Testis (tissue), 3 donors: ENCODE data around the gene TMEM39B. TPM values are rescaled to one million over a fixed set of nuclear protein-coding genes. Genes with fewer than 3 reads are reported as not detected.
"Not testable (repeated sequence)": the region's sequence is repeated elsewhere in the genome, so short reads cannot be mapped to it uniquely, and the experiment has no call there.

Experiments used
- DNase-seq: peaks from one replicate; pipeline ENCODE4 v3.0.0-alpha.2; 2019
- H3K27ac ChIP-seq, 2 donors: fragments of 200-600 bp; sonication (generic); one replicate each; pipeline ENCODE4 v1.5.1; 2019
- H3K27me3 ChIP-seq: fragments of 200-600 bp; sonication (generic); one replicate; pipeline ENCODE4 v1.5.1; 2019
- H3K36me3 ChIP-seq: fragments of 200-600 bp; sonication (generic); one replicate; pipeline ENCODE4 v1.5.1; 2017; ENCODE audit warnings: low read depth; ENCODE audit errors: missing control alignments
- H3K4me1 ChIP-seq: fragments of 200-600 bp; sonication (generic); one replicate; pipeline ENCODE4 v1.5.1; 2019
- H3K4me3 ChIP-seq, 2 donors: fragments of 200-600 bp; sonication (generic); one replicate each; pipeline ENCODE4 v1.5.1; 2017 to 2019
- H3K9me3 ChIP-seq: fragments of 200-600 bp; sonication (generic); one replicate; pipeline ENCODE4 v1.5.1; 2017
- POLR2A ChIP-seq: fragments of 450-650 bp; IDR thresholded peaks from one replicate; pipeline ENCODE4 v1.6.1; 2017; ENCODE audit warnings: antibody characterized with exemption, mild to moderate bottlenecking, moderate library complexity
- WGBS, 2 donors: methylation state at CpG; one replicate each; pipeline ENCODE4 v1.1.5; 2018; 5-methylcytosine and 5-hydroxymethylcytosine counted together
- intact Hi-C: fragments of 100-400 bp; cut with DNase I; formaldehyde crosslinking; loops from one replicate; pipeline ENCODE4 v1.15.1; 2023; ENCODE audit warnings: low total_unique reads
- polyA plus RNA-seq: library from polyadenylated mRNA; stranded (reverse); fragments of 350-450 nt; fragmentation: Illumina TruSeq; extraction: RNeasy Lipid Tissue Mini Kit (QIAGEN cat#74804); gene quantifications from one replicate; pipeline ENCODE4 v1.2.3, GENCODE V29; 2014; ENCODE audit warnings: low read depth, low replicate concordance; ENCODE audit not compliant: insufficient read depth
- total RNA-seq, 2 donors: library from RNA; depleted of rRNA; stranded (reverse); fragments of >200 nt; gene quantifications; one replicate each; pipeline ENCODE4 v1.2.3, GENCODE V29; 2016
- TF ChIP-seq, protein P1 (sequence below), 3 experiments: fragments of 450-650 bp in 2 of 3; fragments of 200-600 bp in 1 of 3; sonication (generic) in 1 of 3; IDR thresholded peaks; one replicate each; pipeline ENCODE4 v1.5.1; 2016 to 2019; ENCODE audit warnings: antibody characterized with exemption in 3 of 3, mild to moderate bottlenecking in 2 of 3, moderate library complexity in 1 of 3

Gene TMEM39B
- total and polyA plus RNA-seq, 3 donors from 2014 or later = 15.7 to 24.0 (median 16.9) TPM

- Histone ChIP-seq H3K9me3 (no peaks in the 10 kb centered on the region), H3K4me1 (peaks cover 10% of the 10 kb centered on the region), H3K36me3 (no peaks in the 10 kb centered on the region), H3K4me3 (no peak overlapping the region), H3K27ac (no peak overlapping the region), H3K27me3 (no peaks in the 10 kb centered on the region)
- no peak for TF ChIP-seq POLR2A
- TF ChIP-seq, protein P1, sequence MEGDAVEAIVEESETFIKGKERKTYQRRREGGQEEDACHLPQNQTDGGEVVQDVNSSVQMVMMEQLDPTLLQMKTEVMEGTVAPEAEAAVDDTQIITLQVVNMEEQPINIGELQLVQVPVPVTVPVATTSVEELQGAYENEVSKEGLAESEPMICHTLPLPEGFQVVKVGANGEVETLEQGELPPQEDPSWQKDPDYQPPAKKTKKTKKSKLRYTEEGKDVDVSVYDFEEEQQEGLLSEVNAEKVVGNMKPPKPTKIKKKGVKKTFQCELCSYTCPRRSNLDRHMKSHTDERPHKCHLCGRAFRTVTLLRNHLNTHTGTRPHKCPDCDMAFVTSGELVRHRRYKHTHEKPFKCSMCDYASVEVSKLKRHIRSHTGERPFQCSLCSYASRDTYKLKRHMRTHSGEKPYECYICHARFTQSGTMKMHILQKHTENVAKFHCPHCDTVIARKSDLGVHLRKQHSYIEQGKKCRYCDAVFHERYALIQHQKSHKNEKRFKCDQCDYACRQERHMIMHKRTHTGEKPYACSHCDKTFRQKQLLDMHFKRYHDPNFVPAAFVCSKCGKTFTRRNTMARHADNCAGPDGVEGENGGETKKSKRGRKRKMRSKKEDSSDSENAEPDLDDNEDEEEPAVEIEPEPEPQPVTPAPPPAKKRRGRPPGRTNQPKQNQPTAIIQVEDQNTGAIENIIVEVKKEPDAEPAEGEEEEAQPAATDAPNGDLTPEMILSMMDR (IDR thresholded peaks at IDR 0.05) = no peak
- no peak for DNase-seq
- intact Hi-C loops = no loop called here
- WGBS, 2 donors = 84 to 88% methylated on average over 5 of the region's 5 CpGs
Observed at GRCh38 chr1:32112806-32113375, 40.2 kb downstream of the TMEM39B start.

DNA sequence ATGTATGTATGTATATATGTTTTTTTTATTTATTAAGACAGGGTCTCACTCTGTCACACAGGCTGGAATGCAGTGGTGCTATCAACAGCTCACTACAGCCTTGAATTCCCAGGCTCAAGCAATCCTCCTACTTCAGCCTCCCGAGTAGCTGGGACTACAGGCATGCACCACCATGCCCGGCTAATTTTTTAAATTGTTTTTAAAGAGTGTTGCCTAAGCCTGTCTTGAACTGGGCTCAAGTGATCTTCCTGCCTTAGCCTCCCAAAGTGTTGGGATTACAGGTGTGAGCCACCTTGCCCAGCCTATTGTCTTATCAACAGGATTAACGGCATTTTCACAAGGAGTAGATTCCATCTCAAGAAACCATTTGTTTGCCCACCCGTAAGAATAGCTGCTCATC lies 40.7 kb downstream of the TMEM39B start:
- H3K4me3 ChIP-seq, H3K27me3 ChIP-seq, DNase-seq, intact Hi-C loops, H3K4me1 ChIP-seq, H3K27ac ChIP-seq, H3K36me3 ChIP-seq, H3K9me3 ChIP-seq: not testable (repeated sequence)
- WGBS, 2 donors = 81 to 83% methylated on average over 4 of the region's 4 CpGs

DNA sequence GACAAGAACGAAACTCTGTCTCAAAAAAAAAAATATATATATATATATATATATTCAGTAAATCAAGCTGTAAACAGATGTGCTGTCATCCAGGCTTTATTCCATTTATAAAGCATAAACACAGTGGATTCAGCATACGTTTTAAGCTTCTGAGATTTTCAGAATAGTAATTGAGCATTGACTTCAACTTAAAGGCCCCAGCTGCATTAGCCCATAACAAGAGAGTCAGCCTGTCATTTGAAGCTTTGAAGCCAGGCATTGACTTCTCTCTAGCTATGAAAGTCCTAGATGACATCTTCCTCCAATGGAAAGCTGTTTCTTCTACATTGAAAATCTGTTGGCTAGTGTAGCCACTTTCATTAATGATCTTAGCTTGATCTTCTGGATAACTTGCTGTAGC lies 41.7 kb downstream of the TMEM39B start:
- no peaks in the 10 kb centered on the region for H3K9me3 ChIP-seq
- 68 to 79% methylated on average over 2 of the region's 2 CpGs for WGBS, 2 donors
- H3K4me1 ChIP-seq = peaks cover 5% of the 10 kb centered on the region
- no peaks in the 10 kb centered on the region for H3K36me3 ChIP-seq
- no peak for TF ChIP-seq POLR2A
- TF ChIP-seq, protein P1 (IDR thresholded peaks at IDR 0.05) = no peak
- no peak overlapping the region for H3K27ac ChIP-seq
- no peak for DNase-seq
- H3K27me3 ChIP-seq = no peaks in the 10 kb centered on the region
- intact Hi-C loops = no loop called here
- H3K4me3 ChIP-seq = no peak overlapping the region

DNA sequence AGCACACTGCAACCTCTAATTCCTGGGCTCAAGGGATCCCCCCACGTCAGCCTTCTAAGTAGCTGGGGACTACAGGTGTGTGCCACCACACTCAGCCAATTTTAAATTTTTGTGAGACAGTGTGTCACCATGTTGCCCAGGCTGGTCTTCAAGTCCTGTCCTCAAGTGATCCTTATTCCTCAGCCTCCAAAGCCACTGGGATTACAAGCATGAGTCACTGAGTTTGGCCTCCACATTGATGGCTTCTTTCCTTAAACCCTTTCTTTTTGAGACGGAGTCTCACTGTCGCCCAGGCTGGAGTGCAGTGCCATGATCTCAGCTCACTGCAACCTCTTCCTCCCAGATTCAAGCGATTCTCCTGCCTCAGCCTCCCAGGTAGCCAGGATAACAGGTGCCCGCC lies 42.8 kb downstream of the TMEM39B start:
- Histone ChIP-seq H3K4me3 (no peak overlapping the region), H3K4me1 (no peaks in the 10 kb centered on the region), H3K27ac (no peak overlapping the region), H3K27me3 (no peaks in the 10 kb centered on the region), H3K9me3 (no peaks in the 10 kb centered on the region), H3K36me3 (no peaks in the 10 kb centered on the region)
- DNase-seq = no peak
- WGBS, 2 donors = 85 to 90% methylated on average over 5 of the region's 5 CpGs
- TF ChIP-seq, protein P1 (IDR thresholded peaks at IDR 0.05) = no peak
- TF ChIP-seq POLR2A = no peak
- intact Hi-C loops = no loop called here

- H3K4me3 ChIP-seq = no peak overlapping the region
- no peaks in the 10 kb centered on the region for H3K36me3 ChIP-seq
- no peaks in the 10 kb centered on the region for H3K27me3 ChIP-seq
- WGBS, 2 donors = 91 to 96% methylated on average over 4 of the region's 4 CpGs
- no peak overlapping the region for H3K27ac ChIP-seq
- H3K9me3 ChIP-seq = no peaks in the 10 kb centered on the region
- peaks cover 8% of the 10 kb centered on the region for H3K4me1 ChIP-seq
- intact Hi-C loops = no loop called here
- DNase-seq = no peak
- no peak for TF ChIP-seq POLR2A
- TF ChIP-seq, protein P1 (IDR thresholded peaks at IDR 0.05) = no peak
Observed at GRCh38 chr1:32116531-32116930, 43.8 kb downstream of the TMEM39B start.
